ENCODE results near the gene TTLL8.

Gene TTLL8

DNA sequence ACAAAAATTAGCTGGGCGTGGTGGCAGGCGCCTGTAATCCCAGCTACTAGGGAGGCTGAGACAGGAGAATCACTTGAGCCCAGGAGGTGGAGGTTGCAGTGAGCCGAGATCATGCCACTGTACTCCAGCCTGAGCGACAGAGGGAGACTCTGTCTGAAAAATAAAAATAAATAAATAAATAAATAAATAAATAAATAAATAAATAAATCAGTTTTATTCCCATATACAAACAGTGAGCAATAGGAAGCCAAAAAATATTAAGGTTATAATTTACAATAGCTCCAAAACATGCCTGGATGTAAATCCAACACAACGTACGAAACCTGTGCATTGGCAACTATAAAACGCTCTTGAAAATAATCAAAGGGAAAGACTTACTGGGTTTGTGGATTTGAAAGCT, 76.3 kb downstream of the TTLL8 start (continued):
- TF ChIP-seq ZBTB21 (tag by site-specific recombination; IDR thresholded peaks at IDR 0.05) (peak; percentile 35; the same call in 1 of the 2 replicates), ZFP37 (tag by site-specific recombination; IDR thresholded peaks at IDR 0.05) (0 out of 2 replicates have a peak, but pooled peaks have one; percentile 30), ZNF518A (tag by site-specific recombination; conservative IDR thresholded peaks at IDR 0.05; ENCODE audit: low read depth) (peak; percentile 88), OVOL3 (tag by site-specific recombination; IDR thresholded peaks at IDR 0.05) (peak; percentile 17; the same call in 1 of the 2 replicates), ZNF530 (tag by site-specific recombination; IDR thresholded peaks at IDR 0.05; ENCODE audit: low read depth) (0 out of 2 replicates have a peak, but pooled peaks have one; percentile 13), ZXDB (tag by site-specific recombination; IDR thresholded peaks at IDR 0.05) (peak; percentile 50; the same call in 1 of the 2 replicates)
- TF ChIP-seq, protein P1, sequence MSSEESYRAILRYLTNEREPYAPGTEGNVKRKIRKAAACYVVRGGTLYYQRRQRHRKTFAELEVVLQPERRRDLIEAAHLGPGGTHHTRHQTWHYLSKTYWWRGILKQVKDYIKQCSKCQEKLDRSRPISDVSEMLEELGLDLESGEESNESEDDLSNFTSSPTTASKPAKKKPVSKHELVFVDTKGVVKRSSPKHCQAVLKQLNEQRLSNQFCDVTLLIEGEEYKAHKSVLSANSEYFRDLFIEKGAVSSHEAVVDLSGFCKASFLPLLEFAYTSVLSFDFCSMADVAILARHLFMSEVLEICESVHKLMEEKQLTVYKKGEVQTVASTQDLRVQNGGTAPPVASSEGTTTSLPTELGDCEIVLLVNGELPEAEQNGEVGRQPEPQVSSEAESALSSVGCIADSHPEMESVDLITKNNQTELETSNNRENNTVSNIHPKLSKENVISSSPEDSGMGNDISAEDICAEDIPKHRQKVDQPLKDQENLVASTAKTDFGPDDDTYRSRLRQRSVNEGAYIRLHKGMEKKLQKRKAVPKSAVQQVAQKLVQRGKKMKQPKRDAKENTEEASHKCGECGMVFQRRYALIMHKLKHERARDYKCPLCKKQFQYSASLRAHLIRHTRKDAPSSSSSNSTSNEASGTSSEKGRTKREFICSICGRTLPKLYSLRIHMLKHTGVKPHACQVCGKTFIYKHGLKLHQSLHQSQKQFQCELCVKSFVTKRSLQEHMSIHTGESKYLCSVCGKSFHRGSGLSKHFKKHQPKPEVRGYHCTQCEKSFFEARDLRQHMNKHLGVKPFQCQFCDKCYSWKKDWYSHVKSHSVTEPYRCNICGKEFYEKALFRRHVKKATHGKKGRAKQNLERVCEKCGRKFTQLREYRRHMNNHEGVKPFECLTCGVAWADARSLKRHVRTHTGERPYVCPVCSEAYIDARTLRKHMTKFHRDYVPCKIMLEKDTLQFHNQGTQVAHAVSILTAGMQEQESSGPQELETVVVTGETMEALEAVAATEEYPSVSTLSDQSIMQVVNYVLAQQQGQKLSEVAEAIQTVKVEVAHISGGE (tag by site-specific recombination; conservative IDR thresholded peaks at IDR 0.05; ENCODE audit: low read depth): peak; percentile 64

DNA sequence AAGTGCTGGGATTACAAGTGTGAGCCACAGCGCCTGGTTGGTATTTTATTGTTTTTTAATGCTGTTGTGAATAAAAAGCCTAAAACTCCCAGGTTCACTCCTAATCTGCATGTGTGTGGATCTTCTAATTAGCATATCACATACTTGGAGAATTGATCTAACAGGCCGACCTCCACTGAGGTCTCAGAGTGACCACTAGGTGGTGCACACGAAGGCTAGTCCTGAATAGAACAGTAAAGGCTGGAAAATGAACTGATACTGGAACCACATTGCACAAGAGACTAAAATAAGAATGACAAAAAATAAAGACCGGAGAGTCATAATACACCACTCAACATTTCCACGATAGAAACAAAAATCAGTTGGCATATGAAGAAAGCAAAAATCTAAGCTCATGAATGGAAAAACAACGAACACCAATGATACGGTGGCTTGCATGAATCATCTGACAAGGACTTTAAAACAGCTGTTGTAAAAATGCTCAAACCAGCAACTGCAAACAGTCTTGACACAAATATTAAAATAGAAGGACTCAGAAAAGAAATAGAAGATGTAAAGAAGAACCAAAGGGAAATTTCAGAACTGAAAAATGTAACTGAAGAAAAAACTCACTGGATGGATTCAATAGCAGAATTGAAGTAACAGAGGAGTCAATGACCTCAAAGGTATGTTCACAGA, 78.4 kb downstream of the TTLL8 start:
- Histone ChIP-seq H3K4me3 (ENCODE audit: low read depth, low read length) (no peak overlapping the region), H3K27ac (ENCODE audit: extremely low read depth, low read depth, low read length) (no peak overlapping the region), H3K4me1 (ENCODE audit: control insufficient read depth, insufficient read depth, low read length) (no peaks in the 10 kb centered on the region), H3K9me3 (ENCODE audit: control insufficient read depth, insufficient read depth, low read depth, low read length) (no peaks in the 10 kb centered on the region; the same call in 1 of the 2 replicates), H3K36me3 (ENCODE audit: control insufficient read depth in 2 of 2, insufficient read depth in 1 of 2, low read length in 2 of 2) (no peaks in the 10 kb centered on the region)
- ChIA-PET POLR2A (no interaction called here), CTCF (interaction anchor here (0.7 to 1.4 kb wide), 11 partner anchors 8 to 211 kb away, joined by 3 to 11 read pairs (median 4); no protein-coding TSS in a partner anchor)
- TF ChIP-seq ZNF623 (tag by site-specific recombination; IDR thresholded peaks at IDR 0.05) (no peak), ZNF677 (tag by site-specific recombination; IDR thresholded peaks at IDR 0.05) (no peak), ZNF423 (tag by site-specific recombination; IDR thresholded peaks at IDR 0.05) (no peak), SETDB1 (IDR thresholded peaks at IDR 0.05; ENCODE audit: insufficient read length, low read length) (peak; percentile 97), ZNF26 (tag by site-specific recombination; IDR thresholded peaks at IDR 0.05) (no peak), ZBTB7A (tag by site-specific recombination; IDR thresholded peaks at IDR 0.05; ENCODE audit: low read depth) (no peak), REPIN1 (tag by site-specific recombination; IDR thresholded peaks at IDR 0.05; ENCODE audit: low read depth) (no peak), ZNF626 (tag by site-specific recombination; IDR thresholded peaks at IDR 0.05) (no peak), ZNF548 (tag by site-specific recombination; IDR thresholded peaks at IDR 0.05) (no peak), REST (tag by site-specific recombination; IDR thresholded peaks at IDR 0.05) (no peak)
- TF ChIP-seq, protein P2, sequence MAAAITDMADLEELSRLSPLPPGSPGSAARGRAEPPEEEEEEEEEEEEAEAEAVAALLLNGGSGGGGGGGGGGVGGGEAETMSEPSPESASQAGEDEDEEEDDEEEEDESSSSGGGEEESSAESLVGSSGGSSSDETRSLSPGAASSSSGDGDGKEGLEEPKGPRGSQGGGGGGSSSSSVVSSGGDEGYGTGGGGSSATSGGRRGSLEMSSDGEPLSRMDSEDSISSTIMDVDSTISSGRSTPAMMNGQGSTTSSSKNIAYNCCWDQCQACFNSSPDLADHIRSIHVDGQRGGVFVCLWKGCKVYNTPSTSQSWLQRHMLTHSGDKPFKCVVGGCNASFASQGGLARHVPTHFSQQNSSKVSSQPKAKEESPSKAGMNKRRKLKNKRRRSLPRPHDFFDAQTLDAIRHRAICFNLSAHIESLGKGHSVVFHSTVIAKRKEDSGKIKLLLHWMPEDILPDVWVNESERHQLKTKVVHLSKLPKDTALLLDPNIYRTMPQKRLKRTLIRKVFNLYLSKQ (tag by site-specific recombination; IDR thresholded peaks at IDR 0.05; ENCODE audit: borderline replicate concordance): no peak
- TF ChIP-seq, protein P3, sequence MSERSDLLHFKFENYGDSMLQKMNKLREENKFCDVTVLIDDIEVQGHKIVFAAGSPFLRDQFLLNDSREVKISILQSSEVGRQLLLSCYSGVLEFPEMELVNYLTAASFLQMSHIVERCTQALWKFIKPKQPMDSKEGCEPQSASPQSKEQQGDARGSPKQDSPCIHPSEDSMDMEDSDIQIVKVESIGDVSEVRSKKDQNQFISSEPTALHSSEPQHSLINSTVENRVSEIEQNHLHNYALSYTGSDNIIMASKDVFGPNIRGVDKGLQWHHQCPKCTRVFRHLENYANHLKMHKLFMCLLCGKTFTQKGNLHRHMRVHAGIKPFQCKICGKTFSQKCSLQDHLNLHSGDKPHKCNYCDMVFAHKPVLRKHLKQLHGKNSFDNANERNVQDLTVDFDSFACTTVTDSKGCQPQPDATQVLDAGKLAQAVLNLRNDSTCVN (tag by site-specific recombination; optimal IDR thresholded peaks at IDR 0.05): no peak

Data from HEK293 (cell line).